ENCODE data around the gene BCKDK.

The BCKDK gene

GRCh38 chr16:31131416-31131815 lies 23.2 kb downstream of the BCKDK start:
- in situ Hi-C loops (cut with MboI; ENCODE audit: low pct_unique_long_range_greater_than_20kb, low sequenced_read_pairs, unreplicated experiment), result no loop called here
- no peak for DNase-seq (ENCODE audit: low spot score)
- no peak for TF ChIP-seq CTCF (IDR thresholded peaks at IDR 0.05; ENCODE audit: extremely low read depth, insufficient read depth, missing control alignments)

DNA sequence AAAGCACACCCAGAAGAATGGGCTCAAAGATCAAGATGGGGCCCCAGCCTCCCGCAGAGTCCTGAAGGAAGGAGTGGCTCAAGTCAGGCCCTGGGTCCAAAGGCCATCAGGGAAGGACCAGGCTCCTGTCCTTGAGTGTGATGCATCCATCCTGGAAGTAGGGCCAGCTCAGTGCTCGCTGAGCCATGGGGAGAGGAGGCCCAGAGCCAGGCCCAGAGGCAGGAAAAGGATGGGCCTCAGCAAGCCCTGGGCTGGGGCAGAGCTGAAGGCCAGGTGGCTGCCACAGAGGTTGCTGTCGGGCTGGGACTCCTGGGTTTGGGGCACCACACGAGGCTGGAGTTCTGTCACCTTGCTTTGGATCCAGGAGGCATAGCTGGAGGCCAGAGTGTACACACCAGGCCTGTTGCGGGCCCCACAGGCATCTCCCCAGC lies 23.7 kb downstream of the BCKDK start:
- TF ChIP-seq CTCF (IDR thresholded peaks at IDR 0.05; ENCODE audit: extremely low read depth, insufficient read depth, missing control alignments), result no peak
- in situ Hi-C loops (cut with MboI; ENCODE audit: low pct_unique_long_range_greater_than_20kb, low sequenced_read_pairs, unreplicated experiment), result no loop called here
- no peak for DNase-seq (ENCODE audit: low spot score)

- DNase-seq (ENCODE audit: low spot score), result no peak
- in situ Hi-C loops (cut with MboI; ENCODE audit: low pct_unique_long_range_greater_than_20kb, low sequenced_read_pairs, unreplicated experiment), result no loop called here
- TF ChIP-seq CTCF (IDR thresholded peaks at IDR 0.05; ENCODE audit: extremely low read depth, insufficient read depth, missing control alignments), result no peak
Observed at GRCh38 chr16:31132303-31132979, 24.3 kb downstream of the BCKDK start.

- no peak for DNase-seq (ENCODE audit: low spot score)
- TF ChIP-seq CTCF (IDR thresholded peaks at IDR 0.05; ENCODE audit: extremely low read depth, insufficient read depth, missing control alignments), result no peak
- in situ Hi-C loops (cut with MboI; ENCODE audit: low pct_unique_long_range_greater_than_20kb, low sequenced_read_pairs, unreplicated experiment), result no loop called here
Observed at GRCh38 chr16:31133046-31133501, 24.9 kb downstream of the BCKDK start.

- DNase-seq (ENCODE audit: low spot score), result no peak
- no peak for TF ChIP-seq CTCF (IDR thresholded peaks at IDR 0.05; ENCODE audit: extremely low read depth, insufficient read depth, missing control alignments)
- in situ Hi-C loops (cut with MboI; ENCODE audit: low pct_unique_long_range_greater_than_20kb, low sequenced_read_pairs, unreplicated experiment), result no loop called here
Observed at GRCh38 chr16:31134091-31134571, 25.9 kb downstream of the BCKDK start.

DNA sequence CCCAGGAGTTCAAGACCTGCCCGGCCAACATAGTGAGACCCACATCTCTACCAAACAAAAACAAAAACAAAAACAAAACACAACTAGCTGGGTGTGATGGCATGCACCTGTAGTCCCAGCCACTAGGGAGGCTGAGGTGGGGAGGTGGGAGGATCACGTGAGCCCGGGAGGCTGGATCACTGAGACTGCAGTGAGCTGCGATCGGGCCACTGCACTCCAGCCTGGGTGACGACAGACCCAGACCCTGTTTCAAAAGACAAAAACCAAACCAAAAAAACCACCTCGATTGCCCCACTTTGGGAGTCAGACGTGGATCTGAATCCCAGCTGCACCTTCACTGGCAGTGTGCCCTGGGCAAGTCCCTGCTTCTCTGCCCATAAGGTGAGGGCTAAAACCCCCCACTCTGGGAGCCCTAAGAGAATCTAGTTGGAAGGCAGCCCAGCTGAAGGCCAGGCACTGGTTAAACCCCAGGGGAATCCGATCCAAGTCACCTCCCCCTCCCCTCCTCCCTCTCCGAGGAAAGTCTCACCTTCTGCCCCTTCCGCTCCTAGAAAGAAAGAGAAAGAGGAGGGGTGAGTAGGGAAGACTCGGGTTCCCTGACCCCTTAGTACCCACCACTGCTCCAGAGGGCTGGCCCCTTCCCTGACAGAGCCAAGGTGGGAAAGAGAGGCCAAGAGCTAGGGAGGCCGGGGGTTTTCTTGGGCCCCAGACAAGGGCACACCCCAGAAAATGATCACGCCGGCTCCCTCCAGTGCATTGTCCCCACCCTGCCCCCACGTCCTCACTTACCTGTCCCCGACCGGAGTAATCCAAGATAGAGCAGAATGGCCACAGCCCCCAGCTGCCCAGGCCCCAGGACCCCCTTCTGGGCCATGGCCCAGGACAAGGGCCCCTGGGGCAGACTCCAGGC lies 26.7 kb downstream of the BCKDK start:
- in situ Hi-C loops (cut with MboI; ENCODE audit: low pct_unique_long_range_greater_than_20kb, low sequenced_read_pairs, unreplicated experiment), result no loop called here
- no peak for DNase-seq (ENCODE audit: low spot score)
- no peak for TF ChIP-seq CTCF (IDR thresholded peaks at IDR 0.05; ENCODE audit: extremely low read depth, insufficient read depth, missing control alignments)
